Psoas muscle (tissue), 8 donors: ENCODE results near the gene AP1AR. TPM values are rescaled to one million over a fixed set of nuclear protein-coding genes. Genes with fewer than 3 reads are reported as not detected.
"Not testable (repeated sequence)": the region's sequence is repeated elsewhere in the genome, so short reads cannot be mapped to it uniquely, and the experiment has no call there.

Experiments used
- ATAC-seq, 4 donors: fragments of 200-7000 bp; cut with Tn5 transposase; one replicate each; pipeline ENCODE4 v1.9.1; 2020; ENCODE audit warnings: moderate library complexity in 3 of 4, mild to moderate bottlenecking in 2 of 4
- DNase-seq, 2 donors: peaks; one replicate each; pipeline ENCODE4 v3.0.0-alpha.2; 2020
- H3K27ac ChIP-seq: fragments of 200-600 bp; one replicate; pipeline ENCODE4 v1.8.0; 2022
- H3K27me3 ChIP-seq, 3 donors: fragments of 200-600 bp in 1 of 3; one replicate each; pipeline versions ENCODE4 v1.6.1 to v1.8.0; 2013 to 2022; ENCODE audit warnings: low read length in 2 of 3, mild to moderate bottlenecking in 2 of 3, moderate library complexity in 1 of 3; ENCODE audit not compliant: insufficient read depth in 3 of 3
- H3K36me3 ChIP-seq, 2 donors: fragments of 200-600 bp in 1 of 2; one replicate each; pipeline versions ENCODE4 v1.6.1 to v1.8.0; 2013 to 2022; ENCODE audit warnings: low read depth in 1 of 2, mild to moderate bottlenecking in 1 of 2, moderate library complexity in 1 of 2; ENCODE audit not compliant: insufficient read depth in 1 of 2
- H3K4me1 ChIP-seq: fragments of 200-600 bp; one replicate; pipeline ENCODE4 v1.8.0; 2022
- H3K4me3 ChIP-seq: fragments of 200-600 bp; one replicate; pipeline ENCODE4 v1.8.0; 2022; ENCODE audit warnings: mild to moderate bottlenecking
- H3K9me3 ChIP-seq: fragments of 200-600 bp; one replicate; pipeline ENCODE4 v1.8.0; 2022
- CTCF ChIP-seq: fragments of 200-600 bp; IDR thresholded peaks from one replicate; pipeline ENCODE4 v1.8.0; 2022; ENCODE audit warnings: antibody characterized with exemption
- WGBS, 3 donors: extraction: QIAGEN DNeasy Blood & Tissue Kit; methylation state at CpG; one replicate each; pipeline versions ENCODE4 v1.1.6 to v1.1.7; 2013; 5-methylcytosine and 5-hydroxymethylcytosine counted together
- intact Hi-C, 2 donors: fragments of 100-400 bp; cut with DNase I; formaldehyde crosslinking; loops; one replicate each; pipeline versions ENCODE4 v1.11.0 to v1.14.2; 2022
- polyA plus RNA-seq, 3 donors: library from polyadenylated mRNA; stranded (reverse); fragments of 200-250 nt; gene quantifications; one replicate each; pipeline ENCODE4 v1.2.3, GENCODE V29; 2013
- total RNA-seq, 4 donors: library from RNA; stranded (reverse); fragmentation: NEBNext Ultra II Directional in 2 of 4; extraction: Animal tissue kit (Norgen Biotek cat#: 25700) in 2 of 4; gene quantifications; one replicate each; pipeline versions ENCODE4 v1.2.1 to v1.2.4, GENCODE V29; 2021 to 2023
- donor health status: healthy with polysubstance abuse.
- donor health status: DM: no; HTN: no; CAD: no; lungs with moderate emphysema.
- donor health status: Bipolar disorder and iron deficiency.
- donor health status: healthy.
- donor health status: DM: yes; HTN: yes; CAD: no.
- donor health status: DM: no; HTN: no; CAD: no.
- donor health status: DM: no; HTN: no; CAD: no.
- donor health status: DM: yes; HTN: yes; CAD: no.

AP1AR gene
- total and polyA plus RNA-seq, 7 donors, result 5.3 to 19.8 (median 9.9) TPM

- ATAC-seq, result no peak
- no peaks in the 10 kb centered on the region for H3K36me3 ChIP-seq
- H3K27me3 ChIP-seq, result no peaks in the 10 kb centered on the region
- TF ChIP-seq CTCF, result no peak
- H3K9me3 ChIP-seq, result no peaks in the 10 kb centered on the region
- intact Hi-C loops, result no loop called here
- no peak for DNase-seq
- 83 to 88% (median 88%) methylated on average over 4 of the region's 4 CpGs for WGBS, 3 donors
- H3K4me3 ChIP-seq, result no peak overlapping the region
- H3K4me1 ChIP-seq, result peaks cover 8% of the 10 kb centered on the region
- H3K27ac ChIP-seq, result no peak overlapping the region
Observed at GRCh38 chr4:112299721-112300120, 68.1 kb downstream of the AP1AR start.

DNA sequence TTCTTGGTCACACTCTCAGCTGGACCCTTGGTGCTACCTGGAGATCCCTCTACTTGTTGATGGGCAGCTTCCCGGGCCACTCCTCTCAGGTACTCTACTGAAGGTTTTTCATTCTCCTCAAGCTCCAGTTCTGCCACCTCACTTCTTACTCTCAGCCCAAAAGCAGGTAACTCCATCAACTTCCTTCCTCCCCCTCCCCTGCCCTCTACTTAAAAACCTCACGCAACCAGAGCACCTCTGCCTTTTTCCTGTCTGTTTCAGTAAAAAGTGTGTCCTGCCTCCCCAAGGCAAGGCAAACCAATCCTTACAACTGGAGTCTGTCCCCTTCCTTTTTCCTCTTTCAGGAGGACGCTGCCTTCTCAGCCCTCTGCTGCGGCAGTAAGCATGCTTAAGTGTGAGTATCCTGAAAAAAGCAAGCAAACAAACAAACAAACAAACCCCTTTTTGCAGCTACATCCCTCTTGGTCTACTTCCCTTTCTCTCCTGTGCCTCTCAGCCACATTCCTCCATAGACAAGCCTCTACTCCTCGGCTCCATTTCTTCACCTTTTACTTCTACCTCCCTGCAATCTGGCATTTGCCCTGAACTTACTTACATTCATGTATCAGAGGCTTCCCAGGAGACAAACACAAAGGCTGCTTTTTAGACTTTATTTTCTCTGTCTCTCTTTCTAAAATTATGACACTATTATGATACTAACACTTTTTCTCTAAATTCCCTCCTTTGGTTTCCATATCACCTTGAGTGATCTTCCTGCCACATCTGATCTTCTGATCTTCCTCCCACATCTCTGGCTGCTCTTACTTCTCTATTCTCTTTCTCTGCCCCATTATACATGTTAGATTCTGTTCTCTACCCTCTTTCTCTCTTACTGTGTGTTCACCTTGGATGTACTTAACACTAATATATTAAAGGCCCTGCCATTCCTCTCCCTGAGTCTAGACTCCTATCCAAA is 71.0 kb downstream of the AP1AR start:
- intact Hi-C loops, result no loop called here
- DNase-seq (no peak), ATAC-seq (no peak)
- no peak for TF ChIP-seq CTCF
- no peak overlapping the region for H3K27ac ChIP-seq
- H3K9me3 ChIP-seq, result no peaks in the 10 kb centered on the region
- no peaks in the 10 kb centered on the region for H3K27me3 ChIP-seq
- H3K4me1 ChIP-seq, result peaks cover 8% of the 10 kb centered on the region
- WGBS, 3 donors, result 81 to 85% (median 83%) methylated on average over 5 of the region's 5 CpGs
- H3K36me3 ChIP-seq, result no peaks in the 10 kb centered on the region
- H3K4me3 ChIP-seq, result no peak overlapping the region

DNA sequence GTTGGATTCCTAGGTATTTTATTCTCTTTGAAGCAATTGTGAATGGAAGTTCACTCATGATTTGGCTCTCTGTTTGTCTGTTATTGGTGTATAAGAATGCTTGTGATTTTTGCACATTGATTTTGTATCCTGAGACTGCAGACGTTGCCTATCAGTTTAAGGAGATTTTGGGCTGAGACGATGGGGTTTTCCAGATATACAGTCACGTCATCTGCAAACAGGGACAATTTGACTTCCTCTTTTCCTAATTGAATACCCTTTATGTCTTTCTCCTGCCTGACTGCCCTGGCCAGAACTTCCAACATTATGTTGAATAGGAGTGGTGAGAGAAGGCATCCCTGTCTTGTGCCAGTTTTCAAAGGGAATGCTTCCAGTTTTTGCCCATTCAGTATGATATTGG is 73.9 kb downstream of the AP1AR start:
- H3K27ac ChIP-seq, H3K36me3 ChIP-seq, intact Hi-C loops, DNase-seq, H3K4me1 ChIP-seq, H3K27me3 ChIP-seq, H3K9me3 ChIP-seq, H3K4me3 ChIP-seq, ATAC-seq: not testable (repeated sequence)
- WGBS, 3 donors, result 58 to 88% (median 60%) methylated on average over 3 of the region's 3 CpGs

DNA sequence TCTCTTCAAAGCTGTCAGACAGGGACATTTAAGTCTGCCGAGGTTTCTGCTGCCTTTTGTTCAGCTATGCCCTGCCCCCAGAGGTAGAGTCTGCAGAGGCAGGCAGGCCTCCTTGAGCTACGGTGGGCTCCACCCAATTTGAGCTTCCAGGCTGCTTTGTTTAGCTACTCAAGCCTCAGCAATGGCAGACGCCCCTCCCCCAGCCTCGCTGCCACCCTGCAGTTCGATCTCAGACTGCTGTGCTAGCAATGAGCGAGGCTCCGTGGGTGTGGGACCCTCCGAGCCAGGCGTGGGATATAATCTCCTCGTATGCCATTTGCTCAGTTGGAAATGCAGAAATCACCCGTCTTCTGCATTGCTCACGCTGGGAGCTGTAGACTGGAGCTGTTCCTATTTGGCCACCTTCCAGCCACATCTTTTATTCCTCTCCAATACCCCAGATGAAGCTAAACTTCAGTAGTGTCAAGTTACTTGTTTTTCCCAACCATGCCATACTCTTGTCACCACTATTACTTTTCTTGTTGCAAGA is 77.7 kb downstream of the AP1AR start:
- intact Hi-C loops, DNase-seq, H3K4me1 ChIP-seq, H3K36me3 ChIP-seq, H3K9me3 ChIP-seq, H3K27ac ChIP-seq, H3K27me3 ChIP-seq, ATAC-seq, H3K4me3 ChIP-seq: not testable (repeated sequence)
- WGBS, 3 donors, result 17 to 21% (median 21%) methylated on average over 12 of the region's 12 CpGs

DNA sequence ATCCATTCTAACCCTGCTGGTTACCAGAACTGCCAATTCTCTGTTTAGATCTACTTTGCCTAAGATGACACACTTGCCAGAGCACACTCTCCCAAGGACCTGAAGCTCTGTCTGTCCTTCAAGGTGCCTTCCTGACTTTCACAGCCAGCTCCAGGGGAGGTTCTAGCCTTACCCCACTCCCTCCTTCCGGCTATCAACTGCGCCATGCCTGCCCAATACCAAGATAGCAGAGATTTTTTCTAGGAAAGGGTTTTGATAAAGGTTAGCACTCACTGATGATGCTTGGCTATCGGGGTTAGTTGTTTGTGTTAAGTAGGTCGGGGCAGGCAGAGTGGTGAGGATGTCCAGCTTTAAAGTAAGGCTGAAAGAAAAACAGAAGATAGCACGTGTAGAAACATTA is 79.9 kb downstream of the AP1AR start:
- no peak for DNase-seq
- Histone ChIP-seq H3K4me1 (no peaks in the 10 kb centered on the region), H3K9me3 (no peaks in the 10 kb centered on the region), H3K27me3 (no peaks in the 10 kb centered on the region), H3K4me3 (no peak overlapping the region), H3K27ac (no peak overlapping the region), H3K36me3 (no peaks in the 10 kb centered on the region)
- intact Hi-C loops, result no loop called here
- WGBS, 3 donors, result 82 to 90% (median 86%) methylated on average over 5 of the region's 5 CpGs
- no peak for ATAC-seq
- no peak for TF ChIP-seq CTCF
